GM18508 (cell line): ENCODE measurements around the gene CACNA1A.

Source experiments
- ATAC-seq: cut with Tn5 transposase; IDR thresholded peaks from one replicate; pipeline ENCODE4 v1.9.1; 2021; ENCODE audit warnings: moderate number of reproducible peaks; ENCODE audit not compliant: insufficient read depth, unreplicated experiment

The CACNA1A gene

GRCh38 chr19:13499692-13500091 lies 6.6 kb downstream of the CACNA1A start:
- no peak for ATAC-seq

DNA sequence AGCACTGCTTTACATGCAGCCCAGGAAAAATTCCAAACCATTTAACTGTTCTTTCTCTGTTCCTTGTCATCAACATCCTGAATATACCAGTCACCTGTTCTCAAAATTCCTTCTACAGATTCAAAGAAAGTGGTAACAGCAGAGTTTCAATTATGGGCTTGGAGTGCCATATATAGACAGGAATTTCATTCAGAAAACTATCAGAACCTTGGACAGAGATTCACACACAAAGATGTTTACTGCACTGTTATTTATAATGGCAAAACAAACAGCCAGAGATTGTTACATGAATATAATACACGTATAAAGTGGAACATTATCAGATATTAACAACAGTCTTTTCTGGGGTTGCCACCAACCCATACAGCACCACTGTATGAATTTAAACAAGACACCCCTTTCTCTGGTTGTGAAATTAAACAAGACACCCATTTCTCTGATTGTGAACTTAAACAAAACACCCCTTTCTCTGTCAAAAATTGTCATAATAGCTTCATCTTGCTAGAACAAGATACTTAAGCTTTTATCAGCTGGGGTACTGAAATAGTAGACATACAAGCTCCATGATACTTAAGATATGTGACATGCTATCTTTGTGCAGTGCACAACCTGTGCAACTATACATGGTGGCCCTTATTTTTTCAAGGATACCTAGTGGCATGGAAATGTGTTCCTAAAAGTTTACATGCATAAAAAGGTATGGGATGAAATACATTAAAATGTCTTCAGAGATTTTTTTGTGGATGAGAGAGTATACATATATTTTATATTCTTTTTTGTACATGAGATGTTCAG lies 12.6 kb downstream of the CACNA1A start:
- no peak for ATAC-seq

DNA sequence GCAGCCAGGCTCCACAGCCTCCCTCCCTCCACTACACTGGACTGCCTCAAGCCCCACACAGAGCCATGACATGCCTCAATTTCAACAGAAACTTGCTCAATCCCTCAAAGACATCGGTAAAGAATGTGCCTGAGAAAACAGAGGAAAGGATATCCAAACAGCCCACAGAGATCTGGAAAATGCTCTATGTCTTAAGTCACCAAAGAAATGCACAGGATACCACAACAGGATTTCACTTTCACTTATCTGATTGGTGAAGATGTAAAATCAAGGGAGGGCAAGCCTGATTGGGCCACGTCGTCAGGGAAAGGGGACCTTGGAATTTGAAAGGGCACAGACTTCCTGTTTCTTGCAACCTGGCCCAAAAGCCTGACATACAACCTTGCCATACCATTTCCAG lies 14.2 kb downstream of the CACNA1A start:
- ATAC-seq = no peak

DNA sequence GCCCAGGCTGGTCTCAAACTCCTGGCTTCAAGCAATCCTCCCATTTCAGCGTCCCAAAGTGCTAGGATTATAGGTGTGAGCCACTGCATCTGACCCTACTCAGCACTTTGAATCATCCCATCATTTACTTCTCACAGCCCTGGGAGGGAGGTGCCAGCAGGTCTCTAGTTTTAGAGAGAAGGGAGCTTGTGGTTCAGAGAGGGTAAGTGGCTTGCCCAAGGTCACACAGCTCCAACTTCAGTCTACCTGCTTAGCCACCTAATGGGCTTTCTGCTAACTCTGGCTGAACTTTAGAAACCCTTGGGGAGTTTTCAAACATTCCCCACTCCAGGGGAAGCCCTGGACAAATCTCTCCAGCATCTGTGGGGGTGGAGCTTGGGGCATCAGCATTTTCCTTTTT lies 18.3 kb downstream of the CACNA1A start:
- ATAC-seq = no peak

DNA sequence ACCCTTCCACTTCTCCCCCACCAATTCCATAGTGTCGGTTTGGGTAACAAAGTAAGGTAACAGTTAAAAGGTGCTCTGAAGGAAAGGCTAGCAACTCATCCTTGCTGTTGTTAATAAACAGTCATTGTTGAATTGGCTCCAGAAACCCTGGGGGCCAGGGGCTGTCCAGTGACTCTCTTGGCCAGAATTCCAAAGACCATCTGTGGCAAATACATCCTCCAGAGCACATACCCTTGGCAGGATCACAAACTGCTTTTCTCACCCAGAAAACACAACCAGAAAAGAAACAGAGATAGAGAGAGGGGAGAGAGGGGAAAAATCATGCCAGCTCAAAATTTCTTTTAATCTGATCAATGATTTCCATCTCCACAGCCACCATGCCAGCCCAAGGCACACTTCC lies 22.1 kb downstream of the CACNA1A start:
- ATAC-seq = no peak

- ATAC-seq = no peak
Measured at GRCh38 chr19:13483215-13483614, 23.1 kb downstream of the CACNA1A start.

DNA sequence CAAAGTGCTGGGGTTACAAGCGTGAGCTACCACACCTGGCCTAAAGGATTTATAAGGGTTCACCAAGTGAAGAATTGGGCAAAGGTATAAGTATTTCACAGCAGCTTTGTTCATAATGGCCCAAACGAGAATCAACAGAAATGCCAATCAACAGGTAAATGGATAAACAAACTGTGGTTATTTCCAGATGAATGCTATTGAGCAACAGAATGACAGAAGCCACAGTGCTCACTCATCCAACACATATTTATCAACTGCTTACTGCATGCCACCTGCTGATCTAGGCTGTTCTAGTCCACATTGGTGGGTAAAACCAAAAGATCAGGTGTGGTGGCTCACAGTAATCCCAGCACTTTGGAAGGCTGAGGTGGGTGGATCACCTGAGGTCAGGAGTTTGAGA lies 27.7 kb downstream of the CACNA1A start:
- no peak for ATAC-seq

DNA sequence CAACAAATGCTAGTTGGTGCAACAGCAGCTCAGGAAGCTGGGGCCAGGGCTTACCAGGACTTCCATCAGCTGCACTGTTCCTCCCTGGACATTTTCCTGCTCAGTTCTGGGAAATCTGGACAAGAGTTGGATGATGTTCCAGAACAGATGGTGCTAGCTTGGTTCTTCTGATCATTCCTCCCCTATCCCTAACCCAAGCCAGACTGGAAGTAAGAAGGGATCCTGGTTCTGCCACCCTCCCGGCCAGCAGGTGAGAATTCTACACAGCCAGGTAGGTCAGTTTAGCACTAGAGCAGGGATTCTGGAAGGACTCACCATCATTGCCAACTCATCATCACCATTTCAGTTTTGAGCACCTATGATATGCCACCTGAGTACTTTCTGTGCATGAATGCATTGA lies 30.2 kb downstream of the CACNA1A start:
- no peak for ATAC-seq

- ATAC-seq = no peak
Measured at GRCh38 chr19:13475044-13475443, 31.2 kb downstream of the CACNA1A start.

- no peak for ATAC-seq
Measured at GRCh38 chr19:13466697-13467096, 39.6 kb downstream of the CACNA1A start.

- no peak for ATAC-seq
Measured at GRCh38 chr19:13463296-13463695, 43.0 kb downstream of the CACNA1A start.

DNA sequence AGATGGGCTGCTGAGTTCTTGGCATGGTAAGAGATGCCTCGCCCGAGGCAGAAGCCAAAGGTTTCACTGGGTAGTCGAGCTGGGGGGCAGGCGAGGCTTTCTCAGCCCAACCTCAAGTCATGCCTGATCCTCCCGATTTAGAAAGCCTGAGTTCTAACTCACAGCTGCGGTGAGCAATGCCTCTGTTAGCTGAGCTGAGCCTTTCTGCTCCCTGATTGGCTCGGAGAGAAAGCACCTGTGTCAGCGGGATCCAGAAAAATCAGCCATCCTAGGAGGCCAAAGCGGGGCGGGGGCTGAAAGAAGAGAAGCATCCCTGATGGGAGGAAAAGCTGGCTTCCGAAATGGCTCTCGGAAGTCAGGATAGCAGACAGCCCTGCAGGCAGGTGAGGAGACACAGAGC lies 44.7 kb downstream of the CACNA1A start:
- no peak for ATAC-seq

DNA sequence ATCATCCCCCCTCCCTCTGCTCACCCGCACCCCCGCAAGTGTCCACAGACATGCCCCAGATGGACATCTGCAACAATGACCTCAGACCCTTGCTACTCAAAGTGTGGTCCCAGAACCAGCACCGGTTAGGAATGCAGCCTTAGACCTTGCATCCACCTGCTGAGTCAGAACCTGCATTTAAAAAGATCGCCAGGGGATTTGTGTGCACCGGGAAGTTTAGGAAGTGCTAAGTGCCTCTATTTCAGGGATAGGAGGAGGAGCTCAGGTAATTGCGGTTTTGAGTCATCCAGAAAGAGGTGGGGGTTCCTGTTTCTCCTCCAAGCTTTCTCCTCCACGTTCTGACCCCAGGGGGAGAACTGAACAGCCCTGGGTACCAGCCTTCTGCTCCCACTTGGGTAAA lies 46.2 kb downstream of the CACNA1A start:
- no peak for ATAC-seq

DNA sequence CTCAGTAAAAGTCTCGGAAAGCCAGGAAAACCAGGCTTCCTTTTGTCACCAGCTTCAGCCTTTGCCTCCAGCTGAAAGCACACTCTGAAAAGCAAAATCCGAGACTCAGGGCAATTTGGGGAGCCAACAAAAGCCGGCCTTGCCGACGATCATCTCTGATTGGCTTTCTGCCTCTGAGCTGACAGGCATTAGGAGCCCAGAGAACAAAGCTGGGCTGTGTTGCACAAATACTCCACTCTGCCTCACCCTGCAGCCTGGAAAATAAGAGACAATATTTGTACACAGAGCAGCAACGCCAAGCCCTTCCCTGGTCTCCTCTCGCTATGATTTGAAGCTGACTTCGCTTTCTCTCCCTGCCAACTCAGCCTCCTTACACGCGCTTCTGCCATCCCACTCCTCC lies 46.9 kb downstream of the CACNA1A start:
- no peak for ATAC-seq

DNA sequence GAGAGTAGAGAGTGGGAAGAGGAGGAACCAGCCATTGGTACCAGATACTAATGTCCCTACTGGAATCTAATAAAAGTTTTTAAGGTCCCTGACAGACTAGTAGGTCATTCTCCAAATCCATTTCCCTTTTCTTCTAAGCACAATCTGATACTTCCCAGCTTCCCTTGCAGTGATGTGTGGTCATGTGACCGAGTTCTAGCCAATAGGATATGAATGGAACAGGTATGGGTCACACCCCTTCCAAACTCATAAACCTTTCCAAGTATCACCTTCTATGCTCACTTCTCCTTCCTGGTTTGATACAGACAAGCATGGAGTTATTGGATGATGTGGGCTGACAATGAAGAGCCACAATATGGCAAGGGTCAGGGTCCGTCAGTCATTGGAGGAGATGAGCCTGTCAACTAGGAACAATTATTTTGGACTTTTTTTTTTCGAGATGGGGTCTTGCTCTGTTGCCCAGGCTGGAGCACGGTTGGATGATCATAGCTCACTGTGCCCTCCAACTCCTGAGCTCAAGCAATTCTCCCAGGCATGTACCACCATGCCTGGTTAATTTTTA lies 54.8 kb downstream of the CACNA1A start:
- no peak for ATAC-seq

DNA sequence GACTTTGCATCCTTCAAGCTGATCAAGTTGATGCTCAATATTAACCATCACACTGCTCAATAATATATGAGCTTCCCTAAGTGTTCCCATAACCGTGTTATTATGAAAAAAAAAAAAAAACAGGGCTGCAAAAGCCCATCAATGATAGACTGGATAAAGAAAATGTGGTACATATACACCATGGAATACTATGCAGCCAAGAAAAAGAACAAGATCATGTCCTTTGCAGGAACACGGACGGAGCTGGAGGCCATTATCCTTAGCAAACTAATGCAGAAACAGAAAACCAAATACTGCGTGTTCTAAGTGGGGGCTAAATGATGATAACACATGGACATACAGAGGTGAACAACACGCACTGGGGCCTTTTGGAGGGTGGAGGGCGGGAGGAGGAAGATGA lies 58.3 kb downstream of the CACNA1A start:
- ATAC-seq = no peak

- ATAC-seq = no peak
Measured at GRCh38 chr19:13441810-13442512, 64.3 kb downstream of the CACNA1A start.

DNA sequence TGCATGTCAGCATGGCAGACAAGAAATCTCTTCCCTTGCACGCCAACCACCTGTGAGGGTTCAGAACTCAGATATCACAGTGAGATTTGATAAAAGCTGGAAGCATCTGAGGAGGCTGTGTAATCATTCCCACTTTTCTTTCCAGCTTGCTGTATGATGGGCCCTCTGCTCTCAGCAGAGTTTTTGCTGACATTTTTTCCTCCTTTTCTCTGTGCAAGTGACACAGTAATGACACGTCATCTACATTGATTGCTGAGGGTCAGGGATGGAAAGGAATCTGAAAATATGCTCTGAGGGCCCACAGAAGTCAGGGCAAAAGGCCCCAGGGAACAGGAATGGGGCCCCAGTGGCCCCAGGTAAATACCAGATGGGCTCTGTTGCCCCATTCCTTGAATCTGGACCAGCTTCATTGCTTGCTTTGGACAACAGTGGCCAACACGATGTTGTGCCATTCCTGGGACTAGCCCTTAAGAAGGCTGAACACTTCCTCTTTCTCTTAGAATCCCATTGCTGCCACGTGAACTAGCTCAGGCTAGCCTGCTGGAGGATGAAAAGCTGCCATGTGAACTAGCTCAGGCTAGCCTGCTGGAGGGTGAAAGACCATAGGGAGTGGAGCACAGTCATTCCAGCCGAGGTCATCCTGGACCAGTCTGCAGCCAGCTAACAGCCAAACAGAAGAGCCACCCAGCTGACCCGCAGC lies 68.2 kb downstream of the CACNA1A start:
- no peak for ATAC-seq

GRCh38 chr19:13436352-13436751 lies 69.9 kb downstream of the CACNA1A start:
- no peak for ATAC-seq

DNA sequence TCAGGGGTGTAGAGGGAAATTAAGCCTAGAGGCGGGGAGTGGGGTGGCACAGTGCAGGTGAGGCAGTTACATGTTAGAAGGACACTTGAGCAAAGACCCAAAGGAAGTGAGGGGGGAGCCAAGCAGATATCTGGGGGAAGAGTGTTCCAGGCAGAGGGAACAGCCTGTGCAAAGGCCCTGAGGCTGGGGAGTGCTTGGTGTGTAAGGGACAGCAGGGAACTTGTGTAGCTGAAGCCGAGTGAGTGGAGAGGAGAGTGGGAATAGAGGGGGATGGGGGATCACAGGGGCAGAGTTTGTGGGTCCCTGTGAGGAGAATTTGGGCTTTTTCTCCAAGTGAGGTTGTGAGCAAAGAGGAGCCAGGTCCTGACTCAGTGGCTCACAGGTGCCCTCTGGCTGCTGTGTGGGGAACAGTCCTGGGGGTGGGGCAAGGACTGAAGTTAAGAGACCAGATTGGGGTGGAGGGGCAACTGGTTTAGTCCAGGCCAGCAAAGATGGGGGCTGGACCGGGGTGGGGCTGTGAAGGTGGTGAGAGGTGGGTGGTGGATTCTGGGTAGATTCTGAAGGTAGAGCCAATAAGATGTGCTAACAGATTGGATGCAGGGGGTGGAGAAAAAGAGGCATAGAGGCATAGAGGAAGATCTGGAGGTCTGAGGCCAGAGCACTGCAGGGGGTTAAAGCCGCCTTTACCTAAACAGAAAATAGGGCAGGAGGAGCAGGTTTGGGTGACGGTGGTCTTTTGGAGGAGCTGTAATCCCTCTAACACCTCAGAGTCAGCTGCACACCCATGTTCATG lies 75.3 kb downstream of the CACNA1A start:
- ATAC-seq = no peak
